Epithelial cell of prostate (primary cell): ENCODE results near the gene MVK.

Experiments
- DNase-seq: peaks from one replicate; pipeline ENCODE4 v3.0.0-alpha.2; 2011; ENCODE audit warnings: low read depth, low spot score
- H3K27ac ChIP-seq: fragments of 450-650 bp; 2 replicates; pipeline ENCODE4 v1.5.1; 2017; ENCODE audit warnings: mild to moderate bottlenecking

Gene MVK

DNA sequence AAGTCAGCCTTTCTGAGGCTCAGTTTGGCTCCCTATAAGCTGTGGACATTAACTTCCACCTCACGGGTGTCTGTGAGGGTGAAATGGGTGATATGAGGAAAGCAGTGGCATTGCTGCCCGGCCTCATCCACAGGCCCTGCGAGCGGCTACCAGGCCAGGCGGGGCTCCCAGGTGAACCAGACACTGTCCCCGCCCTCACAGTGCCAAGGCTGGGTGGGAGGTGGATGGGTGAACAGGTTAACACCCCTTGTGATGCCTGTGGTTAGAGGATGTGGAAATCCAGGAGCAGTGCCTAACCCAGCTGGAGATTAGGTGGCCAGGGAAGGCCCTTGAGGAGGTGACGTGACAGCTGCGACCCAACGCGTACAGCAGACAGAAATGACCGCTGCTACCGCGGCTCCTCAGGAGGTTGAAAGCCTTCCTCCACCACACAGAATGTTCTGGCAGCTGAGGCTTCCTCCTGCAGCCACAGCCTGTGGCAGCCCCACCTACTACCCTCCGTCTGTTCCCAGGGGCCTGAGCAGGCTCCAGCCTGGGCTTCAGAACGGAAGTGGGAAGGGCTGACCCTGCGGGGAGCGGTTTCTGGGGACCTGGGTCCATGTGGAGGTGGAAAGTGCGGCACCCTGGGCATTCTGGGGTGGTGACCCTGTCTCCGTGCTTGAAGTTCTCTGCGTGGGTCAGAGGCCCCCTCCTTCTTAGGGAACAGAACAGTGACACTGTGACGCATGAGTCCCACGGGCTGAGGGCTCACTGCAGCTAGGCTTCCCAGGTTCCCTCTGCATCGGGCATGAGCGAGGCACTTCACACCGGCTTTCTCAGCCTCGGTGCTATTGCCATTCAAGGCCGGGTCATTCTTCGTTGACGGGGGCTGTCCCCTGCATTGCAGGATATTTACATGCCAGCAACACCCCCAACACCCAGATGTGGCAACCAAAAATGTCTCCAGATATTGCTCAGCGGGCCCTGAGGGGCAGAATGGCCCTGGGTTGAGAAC, 10.0 kb upstream of the MVK start:
- no peak for DNase-seq

DNA sequence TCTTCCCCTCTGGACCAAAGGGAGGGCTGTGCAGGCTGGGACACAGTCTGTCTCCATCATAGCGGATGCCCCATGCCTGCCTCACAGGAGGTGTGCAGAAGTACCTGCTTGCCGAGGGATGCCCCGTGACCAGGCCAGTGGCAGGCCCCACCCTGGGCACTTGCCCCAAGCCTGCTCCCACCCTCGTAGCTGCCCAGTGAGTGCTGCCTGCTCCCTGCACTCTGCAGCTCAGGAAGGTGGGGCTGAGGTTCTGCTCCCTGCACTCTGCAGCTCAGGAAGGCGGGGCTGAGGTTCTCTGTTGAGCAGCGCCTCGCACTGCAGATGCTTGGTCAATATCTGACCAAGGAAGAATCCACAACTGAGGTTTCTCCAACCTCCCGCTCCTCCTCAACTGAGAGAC, 7.2 kb upstream of the MVK start:
- H3K27ac ChIP-seq: no peak overlapping the region
- no peak for DNase-seq

More for the DNA sequence above, 10.0 kb upstream of the MVK start:
- H3K27ac ChIP-seq: no peak overlapping the region

DNA sequence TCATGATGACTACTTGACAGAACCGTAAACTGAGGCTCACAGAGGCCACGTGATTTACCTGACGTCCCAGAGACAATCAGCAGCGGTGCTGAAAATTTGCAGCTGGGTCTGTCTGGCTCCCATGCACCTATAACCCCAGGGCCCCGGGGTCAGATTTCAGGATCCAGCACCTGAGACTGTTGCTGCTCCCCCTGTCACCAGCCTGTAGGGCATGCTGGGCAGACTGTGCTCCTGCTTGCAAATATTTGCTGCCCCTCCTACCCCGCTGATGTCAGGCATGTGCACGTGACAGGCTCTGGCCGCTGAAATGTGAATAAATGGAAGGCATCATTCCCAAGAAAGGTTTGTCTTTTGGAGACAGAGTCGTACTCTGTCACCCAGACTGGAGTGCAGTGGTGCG, 6.3 kb upstream of the MVK start:
- no peak for DNase-seq
- no peak overlapping the region for H3K27ac ChIP-seq

DNA sequence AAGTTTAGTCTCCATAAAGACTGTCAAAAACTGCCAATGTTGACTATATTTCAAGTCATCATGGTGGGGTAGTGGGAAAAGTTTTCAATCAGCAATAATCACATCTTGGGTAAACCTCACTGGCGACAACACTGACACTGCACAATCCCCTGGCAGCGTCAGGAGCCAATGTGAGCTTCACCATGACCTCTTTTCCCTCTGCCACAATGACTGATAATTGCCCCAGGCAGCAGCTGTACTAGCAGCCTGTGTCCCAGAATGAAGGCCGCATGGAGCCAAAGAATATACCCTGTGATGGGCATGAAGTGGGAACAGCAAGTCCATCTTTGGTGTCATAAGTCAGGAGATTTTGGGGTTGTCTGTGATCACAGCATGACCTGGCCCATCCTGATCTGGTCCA, 5.6 kb upstream of the MVK start:
- no peak for DNase-seq
- no peak overlapping the region for H3K27ac ChIP-seq

DNA sequence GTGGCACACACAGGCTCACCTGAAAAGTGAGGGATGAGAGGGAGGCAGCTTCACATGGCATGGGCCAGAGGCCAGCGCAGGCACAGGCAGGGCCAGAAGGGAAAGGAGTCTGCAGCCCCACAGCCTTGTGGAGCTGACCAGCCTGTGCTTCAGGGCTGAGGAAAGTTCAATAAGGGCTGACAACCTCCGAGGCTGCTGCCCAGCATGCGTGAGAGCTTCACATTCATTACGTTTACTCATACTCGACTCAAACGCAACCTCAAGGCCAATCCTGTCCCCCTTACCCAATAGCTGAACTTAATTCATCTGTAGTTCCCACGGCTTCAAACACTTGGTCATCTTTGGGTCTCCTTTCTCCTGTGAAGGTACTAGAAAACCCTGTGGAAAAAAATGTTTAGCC, 5.1 kb upstream of the MVK start:
- DNase-seq: no peak
- H3K27ac ChIP-seq: no peak overlapping the region

DNA sequence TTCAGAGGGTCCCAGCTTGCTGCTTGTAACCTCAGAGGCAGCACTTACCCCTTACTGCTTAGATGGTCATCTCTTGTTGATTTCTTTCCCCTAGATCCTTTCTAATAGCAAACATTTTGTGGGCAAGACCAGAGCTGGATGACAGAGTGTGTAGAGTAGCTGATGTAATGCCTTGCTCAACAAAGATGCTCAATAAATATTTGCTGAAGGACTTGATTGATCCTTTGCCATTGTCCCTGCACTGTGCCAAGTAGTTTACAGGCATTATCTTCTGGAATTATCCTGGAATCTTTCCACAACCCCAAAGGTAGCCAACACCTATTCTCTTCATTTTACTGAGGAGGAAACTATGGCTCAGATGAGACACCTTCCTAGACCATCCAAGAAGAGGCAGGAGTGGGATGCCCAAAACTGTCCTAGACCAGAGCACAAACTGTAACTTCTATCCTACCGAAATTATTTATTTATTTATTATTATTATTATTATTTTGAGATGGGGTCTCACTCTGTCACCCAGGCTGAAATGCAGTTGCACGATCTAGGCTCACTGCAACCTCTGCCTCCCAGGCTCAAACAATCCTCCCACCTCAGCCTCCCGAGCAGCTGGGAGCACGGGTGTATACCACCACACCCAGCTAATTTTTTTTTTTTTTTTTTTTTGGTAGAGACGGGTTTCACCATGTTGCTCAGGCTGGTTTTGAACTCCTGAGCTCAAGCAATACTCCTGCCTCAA, 1.7 kb upstream of the MVK start:
- no peak for DNase-seq
- no peak overlapping the region for H3K27ac ChIP-seq

DNA sequence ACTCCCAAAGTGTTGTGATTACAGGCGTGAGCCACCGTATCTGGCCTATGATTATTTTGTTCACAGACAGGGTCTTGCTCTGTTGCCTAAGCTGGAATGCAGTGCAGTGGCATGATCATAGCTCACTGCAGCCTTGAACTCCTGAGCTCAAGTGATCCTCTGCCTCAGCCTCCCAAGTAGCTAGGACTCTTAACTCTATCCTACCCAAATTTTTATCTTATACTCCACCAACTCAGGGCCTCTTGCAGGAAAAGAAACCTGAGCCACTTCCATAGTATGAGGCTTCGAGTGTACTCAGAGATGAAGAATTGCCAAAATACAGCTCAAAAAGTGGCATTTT, 1.1 kb upstream of the MVK start:
- peak overlapping the region; percentile 74 for H3K27ac ChIP-seq

DNA sequence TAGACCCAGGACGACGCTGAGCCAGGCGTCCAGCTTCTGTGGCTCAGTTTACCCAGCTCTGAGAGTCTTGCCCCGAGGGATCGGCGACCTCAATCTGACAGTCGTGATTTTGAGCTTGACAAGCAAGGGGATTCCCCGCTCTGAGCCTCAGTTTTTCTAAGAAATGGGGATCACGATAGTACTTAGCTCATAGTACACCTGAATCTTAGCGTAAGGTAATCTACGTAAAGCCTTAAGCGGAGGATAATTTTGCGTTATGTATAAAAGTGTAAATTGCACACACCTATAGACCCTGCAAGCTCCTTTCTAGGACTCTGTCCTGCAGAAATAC, 285 bp downstream of the MVK start:
- no peak for DNase-seq
- H3K27ac ChIP-seq: peak overlapping the region; percentile 74

More for the DNA sequence above, 1.1 kb upstream of the MVK start:
- no peak for DNase-seq

DNA sequence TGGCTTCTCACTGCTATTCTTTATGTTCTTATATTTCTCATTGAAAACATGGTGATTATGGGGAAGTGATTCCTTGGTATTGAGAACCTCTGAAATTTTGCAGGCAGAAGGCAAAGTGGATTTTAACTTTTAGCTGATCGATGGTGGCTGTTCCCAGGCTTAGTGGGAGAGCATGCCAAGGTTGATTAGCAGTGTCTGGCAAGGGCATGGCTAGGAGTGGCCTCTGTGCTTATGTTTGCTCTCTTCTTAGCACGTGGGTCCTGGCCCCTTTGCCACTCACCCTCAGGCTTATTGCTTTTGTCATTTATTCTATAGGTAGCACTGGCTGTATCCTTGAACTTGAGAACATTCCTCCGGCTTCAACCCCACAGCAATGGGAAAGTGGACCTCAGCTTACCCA, 2.1 kb downstream of the MVK start:
- H3K27ac ChIP-seq: no peak overlapping the region
- no peak for DNase-seq

DNA sequence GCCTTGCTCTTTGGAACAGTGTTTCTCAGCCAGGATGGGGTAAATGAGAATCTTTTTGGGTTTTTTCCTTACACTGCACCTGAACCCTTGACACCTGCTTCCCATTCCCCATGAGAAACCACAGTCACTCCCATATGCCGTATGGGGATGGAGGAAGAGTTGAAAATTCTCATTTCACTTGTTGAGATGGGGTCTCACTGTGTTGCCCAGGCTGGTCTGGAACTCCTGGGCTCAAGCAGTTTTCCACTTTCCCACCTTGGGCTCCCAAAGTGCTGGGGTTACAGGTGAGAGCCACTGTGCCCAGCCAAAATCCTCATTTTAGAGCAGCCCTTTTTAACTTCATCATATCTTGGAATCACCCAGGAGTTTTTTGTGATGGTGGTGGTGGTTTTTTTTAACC, 3.7 kb downstream of the MVK start:
- DNase-seq: no peak
- H3K27ac ChIP-seq: no peak overlapping the region

DNA sequence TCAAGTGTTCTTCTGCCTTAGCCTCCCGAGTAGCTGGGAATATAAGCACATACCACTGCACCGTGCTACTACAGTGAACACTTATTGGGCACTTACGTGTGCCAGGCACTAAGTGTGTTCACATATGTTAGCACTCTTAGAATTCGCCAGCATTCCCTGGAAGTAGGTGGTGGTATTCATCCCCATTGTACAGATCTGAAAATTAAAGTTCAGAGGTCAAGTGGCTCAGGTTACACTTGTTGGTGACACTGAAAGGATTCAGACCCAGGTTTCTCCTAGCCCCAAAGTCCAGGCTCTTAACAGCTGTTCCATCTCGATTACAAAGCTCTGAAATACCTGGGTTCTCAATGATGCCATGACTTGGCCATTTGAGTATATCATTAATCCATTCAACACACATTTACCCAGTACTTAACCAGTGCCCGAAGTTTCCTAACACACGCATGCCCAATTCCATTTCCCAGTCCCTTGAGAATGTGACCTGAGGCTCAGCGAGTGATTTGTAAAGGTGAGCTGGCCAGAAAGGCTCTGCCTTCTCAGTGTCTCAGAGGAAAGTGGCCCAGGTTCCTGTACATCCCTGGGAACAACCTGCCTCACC, 4.8 kb downstream of the MVK start:
- DNase-seq: no peak
- H3K27ac ChIP-seq: no peak overlapping the region

DNA sequence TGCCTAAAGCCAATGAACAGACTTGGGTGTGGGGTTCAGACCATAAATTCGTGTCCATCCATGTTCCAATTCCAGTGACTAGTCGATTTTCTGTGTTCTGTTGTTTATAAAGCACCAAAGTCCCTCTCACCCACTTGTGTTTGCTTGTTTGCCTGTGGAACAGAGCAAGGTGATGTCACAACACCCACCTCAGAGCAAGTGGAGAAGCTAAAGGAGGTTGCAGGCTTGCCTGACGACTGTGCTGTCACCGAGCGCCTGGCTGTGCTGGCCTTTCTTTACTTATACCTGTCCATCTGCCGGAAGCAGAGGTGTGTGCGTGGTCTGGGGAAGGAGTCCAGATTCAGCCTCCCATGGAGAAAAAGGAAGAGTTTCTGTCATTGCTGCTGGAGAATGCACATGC, 6.0 kb downstream of the MVK start:
- DNase-seq: no peak
- no peak overlapping the region for H3K27ac ChIP-seq

DNA sequence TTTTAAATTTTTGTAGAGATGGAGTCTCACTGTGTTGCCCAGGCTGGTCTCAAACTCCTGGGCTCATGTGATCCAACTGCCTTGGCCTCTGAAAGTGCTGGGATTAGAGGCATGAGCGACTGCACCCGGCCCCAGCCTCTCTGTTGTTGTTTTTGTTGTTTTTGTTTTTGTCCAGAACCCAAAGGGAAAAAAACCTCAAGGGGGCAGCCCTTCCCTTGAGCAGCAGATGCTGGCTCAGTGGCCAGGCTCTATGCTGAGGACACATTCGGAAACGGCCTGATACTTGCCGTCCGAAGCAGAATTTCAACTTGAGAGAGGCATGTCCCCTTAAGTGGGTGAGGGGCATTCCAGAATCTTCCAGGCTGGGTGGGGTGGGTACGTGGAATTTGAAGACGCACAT, 6.7 kb downstream of the MVK start:
- H3K27ac ChIP-seq: no peak overlapping the region

DNA sequence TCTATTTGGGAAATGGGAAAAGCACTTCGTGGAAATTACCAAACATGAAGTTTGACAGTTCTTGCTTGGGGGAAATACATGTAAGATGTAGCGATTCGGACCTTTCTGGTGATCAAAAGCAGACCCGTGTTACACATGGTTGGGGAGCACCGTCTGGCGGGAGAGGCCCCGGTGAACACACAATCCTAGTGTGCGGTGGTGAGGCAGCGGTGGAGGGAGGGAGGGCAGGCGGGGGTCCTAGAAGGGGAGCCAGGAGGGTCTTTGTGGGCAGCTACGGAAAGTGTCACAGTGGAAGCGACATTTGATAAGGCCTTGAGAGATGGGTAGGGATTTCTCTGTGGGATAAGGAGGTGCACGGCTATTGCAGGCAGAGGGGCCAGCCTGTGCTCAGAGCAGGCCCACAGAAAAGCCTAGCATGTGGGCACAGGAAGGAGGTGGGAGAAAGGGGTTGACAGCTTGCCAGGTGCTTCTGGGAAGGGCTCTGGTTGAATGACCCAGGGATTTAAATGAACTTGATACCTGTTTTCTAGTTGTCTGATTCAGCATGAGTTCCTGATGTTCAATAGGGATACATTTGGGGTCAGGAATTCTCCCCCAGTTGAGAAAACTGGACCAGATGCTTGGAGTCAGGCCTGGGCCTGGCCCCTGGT, 7.2 kb downstream of the MVK start:
- no peak for DNase-seq
- peak overlapping the region; percentile 79 for H3K27ac ChIP-seq

More for the DNA sequence above, 6.7 kb downstream of the MVK start:
- no peak for DNase-seq

DNA sequence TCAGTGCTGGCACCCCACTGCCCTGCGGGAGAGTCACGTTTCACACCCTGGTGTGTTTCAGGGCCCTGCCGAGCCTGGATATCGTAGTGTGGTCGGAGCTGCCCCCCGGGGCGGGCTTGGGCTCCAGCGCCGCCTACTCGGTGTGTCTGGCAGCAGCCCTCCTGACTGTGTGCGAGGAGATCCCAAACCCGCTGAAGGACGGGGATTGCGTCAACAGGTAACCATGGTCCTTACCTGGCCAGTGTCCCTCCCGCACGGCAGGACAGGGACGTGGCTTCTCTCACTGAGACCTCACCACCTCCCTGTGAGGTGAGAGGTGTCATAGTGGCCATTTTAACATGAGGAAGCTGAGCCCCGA, 7.7 kb downstream of the MVK start:
- no peak for DNase-seq
- peak overlapping the region; percentile 79 for H3K27ac ChIP-seq

DNA sequence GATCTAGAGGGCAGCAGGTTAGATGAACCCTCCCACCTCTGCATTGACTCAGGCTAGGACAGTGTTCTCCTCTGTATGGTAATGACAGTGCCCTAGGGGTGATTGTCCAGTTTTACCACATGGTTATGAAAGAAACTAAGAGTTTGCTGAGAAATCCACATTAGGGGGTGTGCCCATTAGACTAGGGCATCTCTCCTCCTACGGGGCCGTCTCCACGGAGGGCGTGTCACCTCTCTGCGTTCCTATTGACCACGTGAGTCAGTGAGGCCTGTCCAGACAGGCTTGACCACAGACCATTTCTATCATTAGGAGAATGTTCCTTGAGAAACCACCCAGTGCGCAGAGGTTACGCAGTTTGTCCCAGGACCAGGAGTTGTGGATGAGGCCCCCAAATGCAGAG, 8.3 kb downstream of the MVK start:
- peak; percentile 58 for DNase-seq

DNA sequence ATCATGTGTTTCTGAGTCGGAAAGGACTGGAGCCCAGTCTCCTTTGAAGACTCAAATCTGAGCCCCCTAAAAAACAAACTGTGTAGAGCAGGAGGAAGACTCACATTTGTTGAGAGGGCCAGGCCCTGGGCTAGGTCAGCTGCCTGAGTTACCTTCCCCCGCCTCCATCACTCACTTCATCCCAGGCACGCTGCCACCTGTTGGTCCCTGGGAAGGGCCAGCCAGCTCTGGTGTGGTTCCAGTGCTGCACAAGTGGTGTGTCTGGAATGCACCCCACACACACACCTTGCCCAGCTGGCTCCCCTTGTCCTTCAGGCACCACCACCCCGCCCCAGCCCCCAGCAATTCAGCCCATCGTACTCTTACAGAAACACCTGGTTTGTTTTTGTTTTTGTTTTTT, 9.0 kb downstream of the MVK start:
- peak overlapping the region; percentile 79 for H3K27ac ChIP-seq

More for the DNA sequence above, 8.3 kb downstream of the MVK start:
- H3K27ac ChIP-seq: peak overlapping the region; percentile 79

DNA sequence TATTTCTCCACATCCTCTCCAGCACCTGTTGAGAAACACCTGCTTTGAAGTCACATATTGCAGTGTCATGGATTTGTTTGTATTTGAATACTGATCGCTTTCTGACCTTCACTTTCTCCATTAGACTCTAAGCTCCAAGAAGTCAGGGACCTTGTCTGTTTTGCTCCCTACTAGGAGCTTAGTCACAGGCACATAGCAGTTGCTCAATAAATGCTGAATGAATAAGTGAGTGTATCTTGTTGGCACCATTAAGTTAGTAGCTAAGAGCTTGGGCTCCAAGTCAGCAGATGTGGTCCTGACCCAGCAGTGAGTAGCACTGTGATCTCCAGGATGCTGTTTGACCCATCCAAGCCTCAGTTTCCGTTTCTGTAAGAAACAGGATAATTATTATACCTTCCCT, 10.1 kb downstream of the MVK start:
- H3K27ac ChIP-seq: no peak overlapping the region
- DNase-seq: no peak

More for the DNA sequence above, 9.0 kb downstream of the MVK start:
- no peak for DNase-seq

DNA sequence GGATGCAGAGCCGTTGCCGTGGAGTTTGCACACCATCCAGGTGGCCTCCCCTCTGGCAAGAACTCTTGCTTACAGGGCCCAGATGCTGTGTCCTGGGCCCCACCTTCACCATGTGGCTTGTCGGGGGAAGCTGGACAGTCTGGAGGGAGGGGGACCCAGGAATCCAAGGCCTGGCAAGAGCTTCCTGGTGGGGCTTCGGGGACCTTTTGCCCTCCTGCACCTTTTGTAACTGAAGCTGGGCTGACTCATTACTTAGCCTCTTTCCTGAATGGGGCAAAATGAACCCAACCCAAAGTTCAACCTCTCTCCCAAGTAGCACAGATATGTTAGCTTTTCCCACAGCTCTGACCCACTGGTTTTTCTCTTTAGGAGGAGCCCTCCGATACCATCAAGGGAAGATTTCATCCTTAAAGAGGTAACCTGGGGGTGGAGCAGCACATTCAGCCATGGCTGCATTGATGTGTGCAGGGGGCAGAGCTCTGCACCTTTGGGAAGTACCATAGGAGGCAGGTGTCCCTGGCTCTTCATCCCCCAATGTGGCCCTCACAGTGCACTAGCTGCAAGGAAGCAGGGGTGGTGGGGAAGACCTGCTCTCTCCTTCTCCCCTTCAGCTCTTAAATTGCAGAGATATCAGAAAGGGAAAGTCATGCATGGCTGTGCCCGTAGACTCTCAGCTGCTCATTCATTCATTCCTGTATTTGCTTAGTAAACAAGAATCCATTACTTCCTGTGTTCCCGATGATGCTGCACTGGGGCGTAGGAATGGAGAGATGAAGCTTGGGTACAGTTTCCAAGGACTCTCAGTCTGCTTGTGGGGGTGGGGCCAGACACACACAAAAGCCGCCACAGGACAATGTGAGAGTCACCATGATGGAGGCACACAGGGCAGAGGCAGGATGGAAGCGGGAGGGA, 13.0 kb downstream of the MVK start:
- no peak for DNase-seq
- H3K27ac ChIP-seq: no peak overlapping the region

DNA sequence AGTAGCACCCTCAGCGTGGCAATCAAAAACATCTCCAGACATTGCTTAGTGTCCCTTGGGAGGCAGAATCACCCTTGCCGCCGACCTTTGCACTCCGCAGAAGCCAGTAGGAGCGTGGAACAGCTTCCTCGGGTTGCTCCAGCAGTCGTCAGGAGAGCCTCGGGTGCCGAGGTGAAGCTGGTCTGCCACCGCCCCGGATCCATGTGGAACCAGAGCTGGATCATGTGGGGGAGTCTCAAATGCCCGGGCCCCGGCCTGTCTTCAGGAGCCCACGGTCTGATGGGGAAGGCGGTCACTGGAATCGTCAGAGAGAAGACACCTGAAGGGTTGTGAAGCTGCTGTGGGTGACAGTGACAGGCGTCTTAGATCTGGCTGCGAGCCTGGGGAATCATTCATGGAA, 14.3 kb downstream of the MVK start:
- no peak overlapping the region for H3K27ac ChIP-seq
- DNase-seq: no peak
